H9 (cell line): ENCODE results near the gene MGRN1. TPM values are rescaled to one million over a fixed set of nuclear protein-coding genes. Genes with fewer than 3 reads are reported as not detected.

Experiments used
- DNase-seq: peaks from one replicate; pipeline ENCODE4 v3.0.0-alpha.2; 2017
- H2AFZ ChIP-seq: one replicate; pipeline ENCODE4 v1.6.1; 2013; ENCODE audit warnings: mild to moderate bottlenecking, low read length, control low read depth, moderate library complexity
- H2AK5ac ChIP-seq: 2 replicates; pipeline ENCODE4 v1.6.1; 2013; ENCODE audit warnings: low read length, control low read depth, mixed read lengths; ENCODE audit not compliant: insufficient read length
- H2BK120ac ChIP-seq: one replicate; pipeline ENCODE4 v1.6.1; 2013; ENCODE audit warnings: low read depth, mild to moderate bottlenecking, low read length, control low read depth, inconsistent platforms; ENCODE audit not compliant: poor library complexity, severe bottlenecking
- H2BK12ac ChIP-seq: 2 replicates; pipeline ENCODE4 v1.6.1; 2013; ENCODE audit warnings: low read length, control low read depth, mixed read lengths, low read depth; ENCODE audit not compliant: insufficient read length
- H2BK15ac ChIP-seq: 2 replicates; pipeline ENCODE4 v1.6.1; 2013; ENCODE audit warnings: low read depth, low read length, control low read depth
- H2BK20ac ChIP-seq: one replicate; pipeline ENCODE4 v1.6.1; 2013; ENCODE audit warnings: low read depth, mild to moderate bottlenecking, low read length, control low read depth, inconsistent platforms; ENCODE audit not compliant: poor library complexity, severe bottlenecking
- H2BK5ac ChIP-seq: 2 replicates; pipeline ENCODE4 v1.6.1; 2013; ENCODE audit warnings: low read length, control low read depth, mixed read lengths; ENCODE audit not compliant: insufficient read length
- H3K14ac ChIP-seq: 2 replicates; pipeline ENCODE4 v1.6.1; 2013; ENCODE audit warnings: low read length, control low read depth; ENCODE audit not compliant: insufficient read depth
- H3K18ac ChIP-seq: 2 replicates; pipeline ENCODE4 v1.6.1; 2013; ENCODE audit warnings: low read depth, mild to moderate bottlenecking, mixed read lengths, low read length, control low read depth; ENCODE audit not compliant: insufficient read length
- H3K23ac ChIP-seq: 2 replicates; pipeline ENCODE4 v1.6.1; 2013; ENCODE audit warnings: low read length, control low read depth, mixed read lengths, low read depth; ENCODE audit not compliant: insufficient read length
- H3K23me2 ChIP-seq: 2 replicates; pipeline ENCODE4 v1.6.1; 2013; ENCODE audit warnings: low read depth, mild to moderate bottlenecking, mixed read lengths, low read length, control low read depth; ENCODE audit not compliant: insufficient read length, poor library complexity, severe bottlenecking
- H3K27ac ChIP-seq: 2 replicates; pipeline ENCODE4 v1.5.1; 2013; ENCODE audit warnings: low read length, control low read depth, mixed read lengths, low read depth; ENCODE audit not compliant: insufficient read length
- H3K27me3 ChIP-seq: 2 replicates; pipeline ENCODE4 v1.6.1; 2013; ENCODE audit warnings: low read length, control low read depth, inconsistent platforms; ENCODE audit not compliant: insufficient read depth
- H3K4ac ChIP-seq: 2 replicates; pipeline ENCODE4 v1.6.1; 2013; ENCODE audit warnings: low read depth, mild to moderate bottlenecking, control low read depth, inconsistent platforms, low read length, moderate library complexity
- H3K4me1 ChIP-seq: 2 replicates; pipeline ENCODE4 v1.6.1; 2013; ENCODE audit warnings: low read length, control low read depth, inconsistent platforms; ENCODE audit not compliant: insufficient read depth
- H3K4me2 ChIP-seq: 2 replicates; pipeline ENCODE4 v1.6.1; 2013; ENCODE audit warnings: low read length, control low read depth, mixed read lengths; ENCODE audit not compliant: insufficient read length, insufficient read depth
- H3K56ac ChIP-seq: 2 replicates; pipeline ENCODE4 v1.6.1; 2013; ENCODE audit warnings: low read depth, mild to moderate bottlenecking, mixed read lengths, low read length, control low read depth; ENCODE audit not compliant: insufficient read length
- H3K79me1 ChIP-seq: 2 replicates; pipeline ENCODE4 v1.6.1; 2013; ENCODE audit warnings: low read depth, mild to moderate bottlenecking, moderate library complexity, low read length, control low read depth, inconsistent platforms; ENCODE audit not compliant: insufficient read depth, poor library complexity, severe bottlenecking
- H3K79me2 ChIP-seq: 2 replicates; pipeline ENCODE4 v1.6.1; 2013; ENCODE audit warnings: low read length, control low read depth, inconsistent platforms; ENCODE audit not compliant: insufficient read depth
- H3K9ac ChIP-seq: 2 replicates; pipeline ENCODE4 v1.6.1; 2013; ENCODE audit warnings: low read length, control low read depth, mixed read lengths; ENCODE audit not compliant: insufficient read length; ENCODE audit errors: extremely low read depth
- H3K9me3 ChIP-seq: one replicate; pipeline ENCODE4 v1.6.1; 2013; ENCODE audit warnings: low read depth, low read length, inconsistent platforms; ENCODE audit not compliant: control insufficient read depth
- H3T11ph ChIP-seq: one replicate; pipeline ENCODE4 v1.6.1; 2013; ENCODE audit warnings: mild to moderate bottlenecking, low read length, control low read depth, inconsistent platforms
- H4K20me1 ChIP-seq: one replicate; pipeline ENCODE4 v1.6.1; 2013; ENCODE audit not compliant: control insufficient read depth, insufficient read length, insufficient read depth
- H4K5ac ChIP-seq: 2 replicates; pipeline ENCODE4 v1.6.1; 2013; ENCODE audit warnings: low read depth, mild to moderate bottlenecking, mixed read lengths, low read length, control low read depth; ENCODE audit not compliant: insufficient read length
- H4K8ac ChIP-seq: replicated peaks from 2 replicates; pipeline ENCODE4 v1.6.1; 2013; ENCODE audit warnings: low read length, control low read depth, mixed read lengths, low read depth; ENCODE audit not compliant: insufficient read length
- H4K91ac ChIP-seq: 2 replicates; pipeline ENCODE4 v1.6.1; 2013; ENCODE audit warnings: low read depth, mild to moderate bottlenecking, moderate library complexity, mixed read lengths, low read length, control low read depth; ENCODE audit not compliant: insufficient read length
- H3K27ac Mint-ChIP-seq, 3 experiments: 2 replicates in 2 of 3; 3 replicates in 1 of 3; pipeline ENCODE4 v1.8.0; 2020 to 2021; ENCODE audit warnings: mixed read lengths in 3 of 3, mild to moderate bottlenecking in 1 of 3, moderate library complexity in 1 of 3
- H3K27me3 Mint-ChIP-seq: 2 replicates; pipeline ENCODE4 v1.8.0; 2021; ENCODE audit warnings: low read depth, mild to moderate bottlenecking, moderate library complexity, mixed read lengths
- H3K36me3 Mint-ChIP-seq, 3 experiments: 2 replicates in 2 of 3; 3 replicates in 1 of 3; pipeline ENCODE4 v1.8.0; 2020 to 2021; ENCODE audit warnings: low read depth in 3 of 3, mixed read lengths in 3 of 3; ENCODE audit not compliant: insufficient read depth in 1 of 3
- H3K4me1 Mint-ChIP-seq, 2 experiments: 2 replicates each; pipeline ENCODE4 v1.8.0; 2020; ENCODE audit warnings: mixed read lengths in 2 of 2
- H3K4me3 Mint-ChIP-seq, 2 experiments: 2 replicates in 1 of 2; 3 replicates in 1 of 2; pipeline ENCODE4 v1.8.0; 2020 to 2021; ENCODE audit warnings: mild to moderate bottlenecking in 2 of 2, mixed read lengths in 2 of 2, moderate library complexity in 1 of 2
- H3K9me3 Mint-ChIP-seq, 2 experiments: 2 replicates in 1 of 2; 3 replicates in 1 of 2; pipeline ENCODE4 v1.8.0; 2020; ENCODE audit warnings: mild to moderate bottlenecking in 2 of 2, mixed read lengths in 2 of 2, moderate library complexity in 1 of 2
- CTCF ChIP-seq: fragments of 200-600 bp; sonication (generic); conservative IDR thresholded peaks from 3 replicates; pipeline ENCODE4 v1.8.0; 2021; ENCODE audit warnings: antibody characterized with exemption, mild to moderate bottlenecking
- WGBS: extraction: QIAGEN DNeasy Blood & Tissue Kit; methylation state at CpG from one replicate; pipeline ENCODE4 v1.1.7; 2013; ENCODE audit warnings: missing lambda C conversion rate, low lambda C conversion rate, mixed read lengths; ENCODE audit not compliant: insufficient read length; ENCODE audit errors: extremely low coverage; 5-methylcytosine and 5-hydroxymethylcytosine counted together
- total RNA-seq: library from RNA; stranded (reverse); gene quantifications from 2 replicates; pipeline ENCODE4 v1.2.1, GENCODE V29; 2021

MGRN1 gene
- total RNA-seq, 1 experiment from 2014 or later = 91.6 TPM

- no peak overlapping the region for H2BK15ac ChIP-seq
- no peak for TF ChIP-seq CTCF
- H2BK20ac ChIP-seq = no peak overlapping the region
- no peak overlapping the region for H3K9ac ChIP-seq
- H3K14ac ChIP-seq = no peak overlapping the region
- H2AK5ac ChIP-seq = no peak overlapping the region
- no peak overlapping the region for H4K8ac ChIP-seq
- no peaks in the 10 kb centered on the region; the same call in 1 of the 2 replicates for H3K79me2 ChIP-seq
- no peak overlapping the region for H3K4me2 ChIP-seq
- no peak overlapping the region for H3K56ac ChIP-seq
- H3T11ph ChIP-seq = no peak overlapping the region
- no CpG with 5 or more reads among the region's 27 CpGs for WGBS
- no peaks in the 10 kb centered on the region for H3K9me3 Mint-ChIP-seq
- no peak overlapping the region for H3K23ac ChIP-seq
- H3K18ac ChIP-seq = no peak overlapping the region
- H3K4me1 Mint-ChIP-seq = peaks cover 7 to 8% of the 10 kb centered on the region in 2 experiments; a peak in 3 of 4 replicates
- H3K79me1 ChIP-seq = peaks cover 7% of the 10 kb centered on the region
- no peak overlapping the region for H3K4ac ChIP-seq
- no peaks in the 10 kb centered on the region for H3K9me3 ChIP-seq
- H3K23me2 ChIP-seq = no peaks in the 10 kb centered on the region
- H2AFZ ChIP-seq = no peak overlapping the region
- H3K27ac ChIP-seq = no peak overlapping the region
- H3K27me3 ChIP-seq = no peaks in the 10 kb centered on the region
- H4K5ac ChIP-seq = no peak overlapping the region
- no peaks in the 10 kb centered on the region for H4K20me1 ChIP-seq
- no peaks in the 10 kb centered on the region for H3K4me1 ChIP-seq
- no peak overlapping the region for H3K4me3 Mint-ChIP-seq
- no peak overlapping the region for H4K91ac ChIP-seq
- no peak overlapping the region for H2BK12ac ChIP-seq
- no peak overlapping the region for H2BK120ac ChIP-seq
- peaks cover 0 to 9% (median 2%) of the 10 kb centered on the region in 3 experiments; a peak in 4 of 7 replicates for H3K36me3 Mint-ChIP-seq
- peak overlapping the region in 2 of 3 experiments; percentile 19 to 82; a peak in 3 of 7 replicates for H3K27ac Mint-ChIP-seq
- H2BK5ac ChIP-seq = no peak overlapping the region
- no peak for DNase-seq
- no peaks in the 10 kb centered on the region for H3K27me3 Mint-ChIP-seq
Observed at GRCh38 chr16:4639899-4640509, 15.4 kb downstream of the MGRN1 start.
